Lung (tissue), 12 donors: ENCODE results near the gene CEBPE. TPM values are rescaled to one million over a fixed set of nuclear protein-coding genes. Genes with fewer than 3 reads are reported as not detected.

ENCODE experiments used
- ATAC-seq: fragments of 200-7000 bp; cut with Tn5 transposase; one replicate; pipeline ENCODE4 v1.9.1; 2020; ENCODE audit warnings: moderate number of reproducible peaks; ENCODE audit not compliant: insufficient read depth, low FRiP score
- DNase-seq, 3 donors: peaks; one replicate each; pipeline ENCODE4 v3.0.0-alpha.2; 2013 to 2017
- H3K27ac ChIP-seq, 2 donors: one replicate each; pipeline ENCODE4 v1.5.1; 2013; ENCODE audit warnings: mild to moderate bottlenecking in 2 of 2, moderate library complexity in 2 of 2, control low read depth in 1 of 2, inconsistent platforms in 1 of 2, low read depth in 1 of 2, low read length in 1 of 2
- H3K27me3 ChIP-seq, 3 donors: one replicate each; pipeline ENCODE4 v1.5.1; 2013; ENCODE audit warnings: low read length in 2 of 3; ENCODE audit not compliant: control insufficient read depth in 3 of 3, insufficient read depth in 3 of 3
- H3K36me3 ChIP-seq, 4 donors: one replicate each; pipeline ENCODE4 v1.5.1; 2013; ENCODE audit warnings: low read length in 4 of 4, mild to moderate bottlenecking in 1 of 4, moderate library complexity in 1 of 4; ENCODE audit not compliant: control insufficient read depth in 4 of 4, insufficient read depth in 4 of 4
- H3K4me1 ChIP-seq, 5 donors: one replicate each; pipeline ENCODE4 v1.5.1; 2013; ENCODE audit warnings: low read length in 5 of 5, mild to moderate bottlenecking in 2 of 5, moderate library complexity in 1 of 5; ENCODE audit not compliant: control insufficient read depth in 5 of 5, insufficient read depth in 5 of 5
- H3K4me3 ChIP-seq: one replicate; pipeline ENCODE4 v1.5.1; 2013; ENCODE audit warnings: mild to moderate bottlenecking, control low read depth, moderate library complexity
- H3K9ac ChIP-seq, 2 donors: one replicate each; pipeline ENCODE4 v1.5.1; 2013; ENCODE audit warnings: low read length in 2 of 2, control low read depth in 1 of 2; ENCODE audit not compliant: insufficient read depth in 1 of 2
- H3K9me3 ChIP-seq, 4 donors: one replicate each; pipeline ENCODE4 v1.5.1; 2013; ENCODE audit warnings: low read length in 3 of 4, mild to moderate bottlenecking in 1 of 4, moderate library complexity in 1 of 4; ENCODE audit not compliant: control insufficient read depth in 4 of 4, insufficient read depth in 3 of 4
- CTCF ChIP-seq: IDR thresholded peaks from 2 replicates; pipeline ENCODE4 v1.5.1; 2012; ENCODE audit warnings: mild to moderate bottlenecking; ENCODE audit errors: control extremely low read depth, extremely low read depth
- WGBS, 2 donors: extraction: QIAGEN DNeasy Blood & Tissue Kit; methylation state at CpG; one replicate each; pipeline ENCODE4 v1.1.7; 2013; 5-methylcytosine and 5-hydroxymethylcytosine counted together
- polyA plus RNA-seq, 2 donors: library from polyadenylated mRNA; stranded (reverse); fragments of 200-250 nt; gene quantifications; one replicate each; pipeline ENCODE4 v1.2.1, GENCODE V29; 2013
- total RNA-seq, 2 donors: library from RNA; depleted of rRNA in 1 of 2; stranded (reverse); fragments of >200 nt in 1 of 2; gene quantifications; one replicate each; pipeline ENCODE4 v1.2.1, GENCODE V29; 2014 to 2021
- donor health status: control.
- donor health status: control.
- donor health status: Bipolar disorder and iron deficiency.
- donor health status: healthy.
- donor health status: DM: yes; HTN: yes; CAD: no.

Gene CEBPE
- total and polyA plus RNA-seq, 4 donors, result 0.16 to 3.5 (median 0.67) TPM; not detected in 1

GRCh38 chr14:23104591-23105347 lies 14.3 kb downstream of the CEBPE start, which contains the start of gene CIROP:
Gene CIROP (minus strand): TSS chr14:23104989. CDS start chr14:23104920, 69 bp downstream.
- no peak for ATAC-seq
- Histone ChIP-seq H3K9ac (peak within 1 kb of the TSS in 1 of 2 donors; percentile 28), H3K27me3 (peaks cover 0 to 1% (median 0%) of the 10 kb centered on the region in 3 donors), H3K4me3 (no peak within 1 kb of the TSS), H3K9me3 (no peaks in the 10 kb centered on the region), H3K4me1 (peaks cover 0 to 9% (median 0%) of the 10 kb centered on the region in 5 donors), H3K27ac (no peak within 1 kb of the TSS), H3K36me3 (no peaks in the 10 kb centered on the region)
- 78 to 87% methylated on average over 11 of the region's 11 CpGs for WGBS, 2 donors
- no peak for TF ChIP-seq CTCF
- no peak for DNase-seq

- peaks cover 0 to 9% (median 0%) of the 10 kb centered on the region in 5 donors for H3K4me1 ChIP-seq
- H3K4me3 ChIP-seq, result no peak overlapping the region
- WGBS, 2 donors, result 87 to 93% methylated on average over 6 of the region's 6 CpGs
- peaks cover 0 to 2% (median 2%) of the 10 kb centered on the region in 4 donors for H3K36me3 ChIP-seq
- DNase-seq (no peak), ATAC-seq (no peak)
- no peak for TF ChIP-seq CTCF
- no peaks in the 10 kb centered on the region for H3K27me3 ChIP-seq
- H3K27ac ChIP-seq, result no peak overlapping the region
- H3K9ac ChIP-seq, result peak overlapping the region in 1 of 2 donors; percentile 28
- no peaks in the 10 kb centered on the region for H3K9me3 ChIP-seq
Measured at GRCh38 chr14:23104070-23104590, 14.9 kb downstream of the CEBPE start.

GRCh38 chr14:23103581-23103980 lies 15.5 kb downstream of the CEBPE start:
- no peaks in the 10 kb centered on the region for H3K9me3 ChIP-seq

More at GRCh38 chr14:23103581-23103980, 15.5 kb downstream of the CEBPE start:
- H3K4me1 ChIP-seq, result peaks cover 0 to 9% (median 0%) of the 10 kb centered on the region in 5 donors
- H3K36me3 ChIP-seq, result peaks cover 0 to 6% (median 3%) of the 10 kb centered on the region in 4 donors
- 85 to 90% methylated on average over 4 of the region's 4 CpGs for WGBS, 2 donors
- no peak overlapping the region for H3K27ac ChIP-seq
- TF ChIP-seq CTCF, result no peak
- DNase-seq (no peak), ATAC-seq (no peak)
- no peak overlapping the region for H3K9ac ChIP-seq
- no peak overlapping the region for H3K4me3 ChIP-seq
- H3K27me3 ChIP-seq, result no peaks in the 10 kb centered on the region
